Measurements from ENCODE around the gene MYO5A. TPM values are rescaled to one million over a fixed set of nuclear protein-coding genes. Genes with fewer than 3 reads are reported as not detected.

The MYO5A gene
- polyA plus RNA-seq, 1 donor (not counting 4 experiments of a cell fraction or from before 2014, with no cell fraction given): 53.8 TPM

DNA sequence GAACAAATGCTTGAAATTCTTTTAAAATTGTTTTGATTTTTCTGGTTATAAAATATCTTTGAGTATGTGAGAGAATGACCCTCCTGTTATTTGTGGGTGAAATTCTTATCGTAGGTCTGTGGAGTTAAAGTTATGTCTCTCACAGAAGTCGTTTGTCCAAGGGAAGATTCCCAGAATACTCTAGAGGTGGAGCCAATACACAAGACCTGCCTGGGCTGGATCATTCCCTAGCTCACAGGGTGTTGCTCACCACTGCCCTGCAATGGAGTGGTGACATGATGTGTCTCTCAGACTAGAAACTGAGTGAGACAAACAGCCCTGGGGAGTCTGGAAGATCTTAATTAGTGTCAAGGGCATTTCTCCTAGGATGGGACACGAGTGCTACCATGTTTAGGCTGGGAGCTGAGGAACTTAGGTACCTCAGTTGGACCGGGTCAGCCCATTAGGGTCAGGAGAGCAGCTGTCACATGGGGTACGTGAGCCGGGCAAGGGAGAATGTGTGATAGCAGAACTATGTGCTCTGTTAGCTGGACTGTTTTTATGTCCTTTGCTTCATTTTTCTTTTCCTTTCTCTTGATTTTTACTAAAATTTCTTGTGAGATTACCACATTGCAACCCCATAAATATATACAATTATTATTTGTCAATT is 179.5 kb downstream of the MYO5A start:
- Histone ChIP-seq H3K36me3 (ENCODE audit: control insufficient read depth in 2 of 2, extremely low read depth in 1 of 2, insufficient read depth in 2 of 2, low read length in 2 of 2) (peaks cover 11 to 31% of the 10 kb centered on the region in 2 experiments), H4K20me1 (ENCODE audit: control insufficient read depth, extremely low read depth, insufficient read depth, low read length) (no peaks in the 10 kb centered on the region), H3K27ac (ENCODE audit: control insufficient read depth, insufficient read depth, low read length) (no peak overlapping the region), H3K27me3 (ENCODE audit: control insufficient read depth, extremely low read depth, insufficient read depth, low read length) (no peaks in the 10 kb centered on the region), H3K9me3 (ENCODE audit: control insufficient read depth, low read depth, low read length) (no peaks in the 10 kb centered on the region), H3K4me2 (ENCODE audit: control insufficient read depth, extremely low read depth, insufficient read depth, low read depth, low read length) (no peak overlapping the region), H2AFZ (ENCODE audit: control insufficient read depth, low read length) (no peak overlapping the region), H3K79me2 (ENCODE audit: control insufficient read depth, insufficient read depth, low read length) (no peaks in the 10 kb centered on the region), H3K4me1 (ENCODE audit: control insufficient read depth, extremely low read depth, insufficient read depth, low read length) (no peaks in the 10 kb centered on the region), H3K4me3 (ENCODE audit: control insufficient read depth in 2 of 3, extremely low read depth in 1 of 3, insufficient read depth in 2 of 3, low read depth in 1 of 3, low read length in 3 of 3) (no peak overlapping the region), H3K9me1 (ENCODE audit: control insufficient read depth, extremely low read depth, insufficient read depth, low read length) (no peaks in the 10 kb centered on the region), H3K9ac (ENCODE audit: control insufficient read depth, extremely low read depth, insufficient read depth, low read length) (no peak overlapping the region)
- DNase-seq (ENCODE audit: low read depth, low spot score) (no peak), FAIRE-seq (peak; percentile 13)
- dilution Hi-C loops (cut with MboI; ENCODE audit: extremely low pct_ligation_motif_present, low sequenced_read_pairs): no loop called here
- TF ChIP-seq EZH2 (IDR thresholded peaks at IDR 0.05; ENCODE audit: low read length): no peak
- TF ChIP-seq, protein P1, sequence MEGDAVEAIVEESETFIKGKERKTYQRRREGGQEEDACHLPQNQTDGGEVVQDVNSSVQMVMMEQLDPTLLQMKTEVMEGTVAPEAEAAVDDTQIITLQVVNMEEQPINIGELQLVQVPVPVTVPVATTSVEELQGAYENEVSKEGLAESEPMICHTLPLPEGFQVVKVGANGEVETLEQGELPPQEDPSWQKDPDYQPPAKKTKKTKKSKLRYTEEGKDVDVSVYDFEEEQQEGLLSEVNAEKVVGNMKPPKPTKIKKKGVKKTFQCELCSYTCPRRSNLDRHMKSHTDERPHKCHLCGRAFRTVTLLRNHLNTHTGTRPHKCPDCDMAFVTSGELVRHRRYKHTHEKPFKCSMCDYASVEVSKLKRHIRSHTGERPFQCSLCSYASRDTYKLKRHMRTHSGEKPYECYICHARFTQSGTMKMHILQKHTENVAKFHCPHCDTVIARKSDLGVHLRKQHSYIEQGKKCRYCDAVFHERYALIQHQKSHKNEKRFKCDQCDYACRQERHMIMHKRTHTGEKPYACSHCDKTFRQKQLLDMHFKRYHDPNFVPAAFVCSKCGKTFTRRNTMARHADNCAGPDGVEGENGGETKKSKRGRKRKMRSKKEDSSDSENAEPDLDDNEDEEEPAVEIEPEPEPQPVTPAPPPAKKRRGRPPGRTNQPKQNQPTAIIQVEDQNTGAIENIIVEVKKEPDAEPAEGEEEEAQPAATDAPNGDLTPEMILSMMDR (optimal IDR thresholded peaks at IDR 0.05 in 1 of 3, IDR thresholded peaks at IDR 0.05 in 1 of 3, conservative IDR thresholded peaks at IDR 0.05 in 1 of 3; ENCODE audit: extremely low read depth in 1 of 3, insufficient read depth in 2 of 3, low read length in 3 of 3): peak in 2 of 3 experiments; percentile 8 to 27

DNA sequence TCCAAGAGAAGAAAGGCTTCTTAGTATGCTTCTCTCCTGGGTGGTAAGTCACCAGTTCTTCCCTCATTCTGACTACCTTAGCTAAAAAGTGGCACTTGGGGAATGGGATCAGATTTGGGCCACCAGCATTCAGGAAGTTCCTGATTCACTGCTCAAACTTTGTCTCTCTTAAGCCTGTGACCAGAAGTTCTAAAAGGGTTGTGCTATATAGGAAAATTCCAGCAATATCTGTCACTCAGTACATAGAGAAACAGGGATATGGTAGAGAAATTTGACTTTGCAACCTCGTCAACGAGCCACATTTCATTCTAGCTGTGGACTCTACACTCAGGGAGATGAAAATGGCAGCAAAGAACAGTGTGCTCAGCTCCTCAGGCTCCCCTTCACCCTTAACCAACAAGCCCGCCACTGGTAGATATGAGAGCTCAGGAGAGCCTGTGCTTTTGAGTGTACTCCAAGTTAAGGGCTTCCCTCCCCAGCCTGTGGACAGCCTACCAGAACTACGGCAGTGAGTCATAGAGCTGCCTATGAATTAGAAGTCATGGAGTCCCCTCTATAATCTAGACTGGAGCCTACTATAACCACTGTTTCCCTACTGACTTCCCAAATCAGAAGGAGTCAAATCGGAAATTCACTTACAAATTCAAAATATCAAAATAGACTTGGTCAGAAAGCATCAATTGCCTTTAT is 180.5 kb downstream of the MYO5A start:
- Histone ChIP-seq H3K4me3 (ENCODE audit: control insufficient read depth in 2 of 3, extremely low read depth in 1 of 3, insufficient read depth in 2 of 3, low read depth in 1 of 3, low read length in 3 of 3) (no peak overlapping the region), H3K4me1 (ENCODE audit: control insufficient read depth, extremely low read depth, insufficient read depth, low read length) (no peaks in the 10 kb centered on the region), H3K4me2 (ENCODE audit: control insufficient read depth, extremely low read depth, insufficient read depth, low read depth, low read length) (no peak overlapping the region), H3K9me1 (ENCODE audit: control insufficient read depth, extremely low read depth, insufficient read depth, low read length) (no peaks in the 10 kb centered on the region), H2AFZ (ENCODE audit: control insufficient read depth, low read length) (no peak overlapping the region), H3K9ac (ENCODE audit: control insufficient read depth, extremely low read depth, insufficient read depth, low read length) (no peak overlapping the region), H3K79me2 (ENCODE audit: control insufficient read depth, insufficient read depth, low read length) (no peaks in the 10 kb centered on the region), H3K36me3 (ENCODE audit: control insufficient read depth in 2 of 2, extremely low read depth in 1 of 2, insufficient read depth in 2 of 2, low read length in 2 of 2) (peaks cover 6 to 28% of the 10 kb centered on the region in 2 experiments), H3K27me3 (ENCODE audit: control insufficient read depth, extremely low read depth, insufficient read depth, low read length) (no peaks in the 10 kb centered on the region), H3K27ac (ENCODE audit: control insufficient read depth, insufficient read depth, low read length) (no peak overlapping the region), H3K9me3 (ENCODE audit: control insufficient read depth, low read depth, low read length) (no peaks in the 10 kb centered on the region), H4K20me1 (ENCODE audit: control insufficient read depth, extremely low read depth, insufficient read depth, low read length) (no peaks in the 10 kb centered on the region)
- TF ChIP-seq EZH2 (IDR thresholded peaks at IDR 0.05; ENCODE audit: low read length): no peak
- TF ChIP-seq, protein P1 (optimal IDR thresholded peaks at IDR 0.05 in 1 of 3, IDR thresholded peaks at IDR 0.05 in 1 of 3, conservative IDR thresholded peaks at IDR 0.05 in 1 of 3; ENCODE audit: extremely low read depth in 1 of 3, insufficient read depth in 2 of 3, low read length in 3 of 3): no peak
- FAIRE-seq (no peak), DNase-seq (ENCODE audit: low read depth, low spot score) (no peak)
- dilution Hi-C loops (cut with MboI; ENCODE audit: extremely low pct_ligation_motif_present, low sequenced_read_pairs): no loop called here
